Measurements from ENCODE around the gene NDST4. TPM values are rescaled to one million over a fixed set of nuclear protein-coding genes. Genes with fewer than 3 reads are reported as not detected.

Gene NDST4
- total RNA-seq, 1 experiment from 2014 or later = not detected

- Histone ChIP-seq H3K36me3 (ENCODE audit: control insufficient read depth in 1 of 2, insufficient read depth in 2 of 2, low read length in 2 of 2) (no peaks in the 10 kb centered on the region), H3K9me2 (ENCODE audit: insufficient read depth) (no peaks in the 10 kb centered on the region), H3K79me2 (ENCODE audit: insufficient read depth, low read length) (no peaks in the 10 kb centered on the region), H3K27ac (ENCODE audit: low read depth, low read length) (no peak overlapping the region), H2AFZ (ENCODE audit: low read depth, low read length, poor library complexity, severe bottlenecking) (no peak overlapping the region), H3K9ac (ENCODE audit: low read length) (no peak overlapping the region), H3K4me1 (ENCODE audit: control insufficient read depth in 1 of 2, insufficient read depth in 2 of 2, low read length in 2 of 2) (no peaks in the 10 kb centered on the region), H3K4me2 (ENCODE audit: low read length) (no peak overlapping the region), H4K20me1 (ENCODE audit: insufficient read depth) (no peaks in the 10 kb centered on the region), H3K4me3 (replicated peaks in 1 of 2; ENCODE audit: low read depth in 1 of 2, low read length in 2 of 2) (no peak overlapping the region), H3K9me3 (ENCODE audit: control insufficient read depth in 1 of 2, insufficient read depth in 1 of 2, low read depth in 1 of 2, low read length in 2 of 2) (no peaks in the 10 kb centered on the region), H3K27me3 (ENCODE audit: insufficient read depth, low read length) (no peaks in the 10 kb centered on the region)
- RAD21 ChIA-PET (ENCODE audit: low non-redundant PET in 1 of 2, low total read pairs in 2 of 2, uncharacterized antibody in 2 of 2, unreplicated experiment in 2 of 2) = no interaction called here
- no peak for DNase-seq (ENCODE audit: low read depth, low spot score)
- CTCF ChIA-PET = no interaction called here
- TF ChIP-seq CTCF (IDR thresholded peaks at IDR 0.05 in 2 of 3, conservative IDR thresholded peaks at IDR 0.05 in 1 of 3; ENCODE audit: borderline replicate concordance in 1 of 3, insufficient read depth in 1 of 3, low read depth in 2 of 3, low read length in 2 of 3) = peak in 2 of 3 experiments; percentile 16 to 41; a peak in 2 of 6 replicates
- no peak for TF ChIP-seq ELF1 (IDR thresholded peaks at IDR 0.05; ENCODE audit: borderline replicate concordance, low read depth)
- TF ChIP-seq RAD21 (IDR thresholded peaks at IDR 0.05; ENCODE audit: low read depth) = peak; percentile 46
- intact Hi-C loops (cut with micrococcal nuclease) = no loop called here
- BruUV-seq (replicated peaks) = no TSS peak
- peak; percentile 76; the same call in 1 of the 2 replicates for ATAC-seq
- POLR2A ChIA-PET = no interaction called here
Observed at GRCh38 chr4:115154826-115155225, 41.4 kb upstream of the NDST4 start.

- ChIA-PET CTCF (no interaction called here), POLR2A (no interaction called here), RAD21 (ENCODE audit: low non-redundant PET in 1 of 2, low total read pairs in 2 of 2, uncharacterized antibody in 2 of 2, unreplicated experiment in 2 of 2) (no interaction called here)
- H3K27ac ChIP-seq (ENCODE audit: low read depth, low read length) = no peak overlapping the region
- H3K4me3 ChIP-seq (replicated peaks in 1 of 2; ENCODE audit: low read depth in 1 of 2, low read length in 2 of 2) = no peak overlapping the region
- no peaks in the 10 kb centered on the region for H3K36me3 ChIP-seq (ENCODE audit: control insufficient read depth in 1 of 2, insufficient read depth in 2 of 2, low read length in 2 of 2)
- no peak for TF ChIP-seq ZBTB33 (IDR thresholded peaks at IDR 0.05; ENCODE audit: extremely low read depth, insufficient replicate concordance, low read length)
- TF ChIP-seq SIN3A (IDR thresholded peaks at IDR 0.05; ENCODE audit: low read depth) = no peak
- TF ChIP-seq RAD21 (IDR thresholded peaks at IDR 0.05; ENCODE audit: low read depth) = no peak
- no peak for TF ChIP-seq REST (IDR thresholded peaks at IDR 0.05; ENCODE audit: low read depth)
- no peak for TF ChIP-seq ATF3 (IDR thresholded peaks at IDR 0.05)
- no peak for TF ChIP-seq SRF (IDR thresholded peaks at IDR 0.05; ENCODE audit: low read depth)
- no peak overlapping the region for H3K9ac ChIP-seq (ENCODE audit: low read length)
- DNase-seq (ENCODE audit: low read depth, low spot score) (no peak), ATAC-seq (no peak)
- H3K9me3 ChIP-seq (ENCODE audit: control insufficient read depth in 1 of 2, insufficient read depth in 1 of 2, low read depth in 1 of 2, low read length in 2 of 2) = no peaks in the 10 kb centered on the region
- no peaks in the 10 kb centered on the region for H3K9me2 ChIP-seq (ENCODE audit: insufficient read depth)
- H2AFZ ChIP-seq (ENCODE audit: low read depth, low read length, poor library complexity, severe bottlenecking) = no peak overlapping the region
- intact Hi-C loops (cut with micrococcal nuclease) = no loop called here
- H3K27me3 ChIP-seq (ENCODE audit: insufficient read depth, low read length) = no peaks in the 10 kb centered on the region
- H3K4me1 ChIP-seq (ENCODE audit: control insufficient read depth in 1 of 2, insufficient read depth in 2 of 2, low read length in 2 of 2) = no peaks in the 10 kb centered on the region
- BruUV-seq (replicated peaks) = no TSS peak
- no peaks in the 10 kb centered on the region for H4K20me1 ChIP-seq (ENCODE audit: insufficient read depth)
- no peak overlapping the region for H3K4me2 ChIP-seq (ENCODE audit: low read length)
- H3K79me2 ChIP-seq (ENCODE audit: insufficient read depth, low read length) = no peaks in the 10 kb centered on the region
Observed at GRCh38 chr4:115152965-115153364, 39.5 kb upstream of the NDST4 start.

Measured in HCT116 (cell line).